ENCODE data around the gene STAG1.

GRCh38 chr3:136583823-136584222 is 168.4 kb downstream of the STAG1 start:
- no peak for TF ChIP-seq RFX5 (IDR thresholded peaks at IDR 0.05; ENCODE audit: low read length)
- TF ChIP-seq, protein P1, sequence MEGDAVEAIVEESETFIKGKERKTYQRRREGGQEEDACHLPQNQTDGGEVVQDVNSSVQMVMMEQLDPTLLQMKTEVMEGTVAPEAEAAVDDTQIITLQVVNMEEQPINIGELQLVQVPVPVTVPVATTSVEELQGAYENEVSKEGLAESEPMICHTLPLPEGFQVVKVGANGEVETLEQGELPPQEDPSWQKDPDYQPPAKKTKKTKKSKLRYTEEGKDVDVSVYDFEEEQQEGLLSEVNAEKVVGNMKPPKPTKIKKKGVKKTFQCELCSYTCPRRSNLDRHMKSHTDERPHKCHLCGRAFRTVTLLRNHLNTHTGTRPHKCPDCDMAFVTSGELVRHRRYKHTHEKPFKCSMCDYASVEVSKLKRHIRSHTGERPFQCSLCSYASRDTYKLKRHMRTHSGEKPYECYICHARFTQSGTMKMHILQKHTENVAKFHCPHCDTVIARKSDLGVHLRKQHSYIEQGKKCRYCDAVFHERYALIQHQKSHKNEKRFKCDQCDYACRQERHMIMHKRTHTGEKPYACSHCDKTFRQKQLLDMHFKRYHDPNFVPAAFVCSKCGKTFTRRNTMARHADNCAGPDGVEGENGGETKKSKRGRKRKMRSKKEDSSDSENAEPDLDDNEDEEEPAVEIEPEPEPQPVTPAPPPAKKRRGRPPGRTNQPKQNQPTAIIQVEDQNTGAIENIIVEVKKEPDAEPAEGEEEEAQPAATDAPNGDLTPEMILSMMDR (IDR thresholded peaks at IDR 0.05) = no peak
- TF ChIP-seq, protein P2, sequence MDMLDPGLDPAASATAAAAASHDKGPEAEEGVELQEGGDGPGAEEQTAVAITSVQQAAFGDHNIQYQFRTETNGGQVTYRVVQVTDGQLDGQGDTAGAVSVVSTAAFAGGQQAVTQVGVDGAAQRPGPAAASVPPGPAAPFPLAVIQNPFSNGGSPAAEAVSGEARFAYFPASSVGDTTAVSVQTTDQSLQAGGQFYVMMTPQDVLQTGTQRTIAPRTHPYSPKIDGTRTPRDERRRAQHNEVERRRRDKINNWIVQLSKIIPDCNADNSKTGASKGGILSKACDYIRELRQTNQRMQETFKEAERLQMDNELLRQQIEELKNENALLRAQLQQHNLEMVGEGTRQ (IDR thresholded peaks at IDR 0.05; ENCODE audit: borderline replicate concordance, low read depth, low read length) = no peak
- TF ChIP-seq EZH2phosphoT487 (IDR thresholded peaks at IDR 0.05; ENCODE audit: borderline replicate concordance, low read depth) = no peak
- no peak for TF ChIP-seq TCF12 (IDR thresholded peaks at IDR 0.05)
- no peak for TF ChIP-seq JUND (IDR thresholded peaks at IDR 0.05)
- TF ChIP-seq, protein P3, sequence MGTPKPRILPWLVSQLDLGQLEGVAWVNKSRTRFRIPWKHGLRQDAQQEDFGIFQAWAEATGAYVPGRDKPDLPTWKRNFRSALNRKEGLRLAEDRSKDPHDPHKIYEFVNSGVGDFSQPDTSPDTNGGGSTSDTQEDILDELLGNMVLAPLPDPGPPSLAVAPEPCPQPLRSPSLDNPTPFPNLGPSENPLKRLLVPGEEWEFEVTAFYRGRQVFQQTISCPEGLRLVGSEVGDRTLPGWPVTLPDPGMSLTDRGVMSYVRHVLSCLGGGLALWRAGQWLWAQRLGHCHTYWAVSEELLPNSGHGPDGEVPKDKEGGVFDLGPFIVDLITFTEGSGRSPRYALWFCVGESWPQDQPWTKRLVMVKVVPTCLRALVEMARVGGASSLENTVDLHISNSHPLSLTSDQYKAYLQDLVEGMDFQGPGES (IDR thresholded peaks at IDR 0.05; ENCODE audit: low read depth, low read length) = no peak
- TF ChIP-seq EP300 (IDR thresholded peaks at IDR 0.05; ENCODE audit: borderline replicate concordance in 1 of 2, low read depth in 1 of 2, low read length in 1 of 2) = no peak
- no peak for TF ChIP-seq RAD21 (IDR thresholded peaks at IDR 0.05; ENCODE audit: low read length)
- no peak for TF ChIP-seq SMC3 (IDR thresholded peaks at IDR 0.05; ENCODE audit: low read depth, low read length)
- TF ChIP-seq POLR2AphosphoS5 (IDR thresholded peaks at IDR 0.05; ENCODE audit: low read depth, low read length) = no peak
- TF ChIP-seq TAF1 (IDR thresholded peaks at IDR 0.05; ENCODE audit: borderline replicate concordance, low read depth, low read length) = no peak
